Eye (tissue), 1 donor: ENCODE measurements around the gene CASP10.
"Not testable (repeated sequence)": the region's sequence is repeated elsewhere in the genome, so short reads cannot be mapped to it uniquely, and the experiment has no call there.

ENCODE experiments used
- DNase-seq: peaks from one replicate; pipeline ENCODE4 v3.0.0-alpha.2; 2015

Gene CASP10, protein sequence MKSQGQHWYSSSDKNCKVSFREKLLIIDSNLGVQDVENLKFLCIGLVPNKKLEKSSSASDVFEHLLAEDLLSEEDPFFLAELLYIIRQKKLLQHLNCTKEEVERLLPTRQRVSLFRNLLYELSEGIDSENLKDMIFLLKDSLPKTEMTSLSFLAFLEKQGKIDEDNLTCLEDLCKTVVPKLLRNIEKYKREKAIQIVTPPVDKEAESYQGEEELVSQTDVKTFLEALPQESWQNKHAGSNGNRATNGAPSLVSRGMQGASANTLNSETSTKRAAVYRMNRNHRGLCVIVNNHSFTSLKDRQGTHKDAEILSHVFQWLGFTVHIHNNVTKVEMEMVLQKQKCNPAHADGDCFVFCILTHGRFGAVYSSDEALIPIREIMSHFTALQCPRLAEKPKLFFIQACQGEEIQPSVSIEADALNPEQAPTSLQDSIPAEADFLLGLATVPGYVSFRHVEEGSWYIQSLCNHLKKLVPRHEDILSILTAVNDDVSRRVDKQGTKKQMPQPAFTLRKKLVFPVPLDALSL

DNA sequence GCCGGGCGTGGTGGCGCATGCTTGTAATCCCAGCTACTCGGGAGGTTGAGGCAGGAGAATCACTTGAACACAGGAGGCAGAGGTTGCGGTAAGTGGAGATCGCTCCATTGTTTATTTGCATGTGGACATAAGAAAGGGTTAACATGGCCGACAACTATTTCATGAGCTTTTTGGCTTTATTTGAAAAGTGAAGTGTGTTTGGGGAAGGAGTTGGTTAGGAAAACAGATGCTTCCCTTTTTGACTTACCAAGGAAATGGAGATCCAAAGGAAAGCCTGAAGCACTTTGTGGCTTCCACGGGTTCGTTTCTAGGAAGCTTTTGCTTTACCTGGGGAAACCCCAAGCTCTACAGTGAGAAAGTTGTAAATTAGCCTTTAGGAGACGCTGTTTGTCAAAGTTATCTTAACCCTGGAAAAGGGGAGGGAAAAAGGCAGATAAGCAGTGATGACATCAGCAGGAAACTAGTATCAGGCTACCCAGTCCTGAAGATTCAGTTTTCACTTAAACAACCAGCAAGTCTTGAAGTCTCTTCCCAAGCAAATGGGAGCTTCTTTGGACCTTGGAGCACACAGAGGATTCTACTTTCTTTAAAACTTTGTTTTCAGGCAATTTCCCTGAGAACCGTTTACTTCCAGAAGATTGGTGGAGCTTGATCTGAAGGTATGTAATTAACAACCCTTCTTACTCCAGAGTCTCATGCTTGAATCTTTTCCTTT, at the start of gene CASP10:
CASP10 (plus strand) TSS at position 492 of the 715 bp plus-strand sequence. CDS start 2,637 bp downstream, outside the sequence.
- DNase-seq, result no peak

DNA sequence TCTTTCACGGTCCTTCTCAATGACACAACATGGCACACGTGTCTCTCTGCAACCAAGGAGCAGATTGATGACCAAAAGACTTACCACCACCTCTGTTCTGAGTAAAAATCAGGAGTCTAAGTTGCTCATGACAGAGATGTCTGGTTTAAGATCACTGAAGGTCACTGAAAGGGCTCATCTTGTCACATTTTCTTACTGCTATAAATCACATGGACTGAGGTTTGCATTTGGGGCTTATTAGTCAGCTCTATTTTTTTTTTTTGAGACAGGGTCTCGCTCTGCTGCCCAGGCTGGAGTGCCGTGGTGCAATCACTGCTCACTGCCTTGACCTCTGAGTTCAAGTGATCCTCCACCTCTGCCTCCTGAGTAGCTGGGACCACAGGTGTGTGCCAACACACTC, 47.6 kb upstream of the CASP10 start:
- DNase-seq, result no peak

DNA sequence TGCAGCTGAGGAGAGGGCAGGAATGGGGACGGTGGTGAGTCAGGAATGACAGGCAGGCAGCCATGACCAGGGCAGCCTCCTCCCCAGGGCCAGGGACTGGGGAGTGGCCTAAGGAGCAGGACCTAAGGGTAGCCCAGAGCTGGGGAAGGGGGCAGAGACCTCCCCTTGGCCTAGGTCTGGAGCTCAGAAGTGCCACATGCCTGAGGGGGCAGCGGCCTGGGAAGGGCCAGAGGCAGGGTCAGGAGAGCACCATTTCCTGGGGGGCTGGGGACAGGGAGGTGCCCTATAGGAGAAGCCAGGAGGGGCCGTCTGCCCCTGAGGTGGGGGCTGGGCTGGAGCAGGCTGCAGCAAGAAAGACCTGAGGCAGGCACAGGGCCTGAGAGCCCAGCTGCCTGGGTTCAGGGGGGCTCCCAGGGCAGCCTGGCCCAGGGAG, 46.0 kb upstream of the CASP10 start:
- no peak for DNase-seq

DNA sequence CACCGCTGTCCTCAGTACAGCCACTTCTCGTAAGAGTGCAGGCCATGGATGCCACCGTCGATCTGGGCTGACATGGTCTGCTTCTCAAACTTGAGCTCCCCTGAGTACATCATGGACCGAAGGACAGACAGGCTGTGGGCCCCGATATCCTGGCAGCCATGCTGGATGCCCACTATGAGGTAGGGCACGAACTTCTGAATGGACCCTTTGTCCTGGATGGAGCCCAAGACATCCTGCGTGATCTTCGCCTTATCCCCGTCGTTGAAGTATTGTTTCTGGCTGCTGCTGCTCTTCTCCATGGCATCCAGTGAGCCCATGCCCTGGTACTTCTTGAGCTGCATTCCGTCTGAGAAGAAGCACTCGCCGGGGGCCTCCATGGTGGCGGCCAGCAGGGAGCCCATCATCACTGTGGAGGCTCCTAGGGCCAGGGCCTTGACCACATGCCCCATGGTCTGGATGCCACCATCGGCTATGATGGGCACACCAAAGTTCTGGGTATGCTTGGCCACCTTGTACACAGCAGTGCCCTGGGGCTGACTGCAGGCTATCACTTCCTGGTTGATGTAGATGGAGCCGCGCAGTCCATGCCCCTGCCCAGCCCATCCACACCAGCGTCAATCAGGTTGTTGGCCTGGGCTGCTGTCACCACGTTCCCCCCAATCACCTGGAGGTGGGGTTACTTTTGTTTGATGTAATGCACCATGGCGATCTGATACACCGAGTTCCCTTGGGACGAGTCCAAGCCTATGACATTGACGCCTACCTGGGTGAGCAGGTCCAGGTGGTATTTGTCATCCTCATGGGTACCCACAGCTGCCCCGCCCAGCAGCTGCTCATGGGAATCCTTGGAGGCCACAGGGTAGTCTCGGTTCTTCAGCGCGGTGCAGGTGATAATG, 45.2 kb upstream of the CASP10 start:
- no peak for DNase-seq

DNA sequence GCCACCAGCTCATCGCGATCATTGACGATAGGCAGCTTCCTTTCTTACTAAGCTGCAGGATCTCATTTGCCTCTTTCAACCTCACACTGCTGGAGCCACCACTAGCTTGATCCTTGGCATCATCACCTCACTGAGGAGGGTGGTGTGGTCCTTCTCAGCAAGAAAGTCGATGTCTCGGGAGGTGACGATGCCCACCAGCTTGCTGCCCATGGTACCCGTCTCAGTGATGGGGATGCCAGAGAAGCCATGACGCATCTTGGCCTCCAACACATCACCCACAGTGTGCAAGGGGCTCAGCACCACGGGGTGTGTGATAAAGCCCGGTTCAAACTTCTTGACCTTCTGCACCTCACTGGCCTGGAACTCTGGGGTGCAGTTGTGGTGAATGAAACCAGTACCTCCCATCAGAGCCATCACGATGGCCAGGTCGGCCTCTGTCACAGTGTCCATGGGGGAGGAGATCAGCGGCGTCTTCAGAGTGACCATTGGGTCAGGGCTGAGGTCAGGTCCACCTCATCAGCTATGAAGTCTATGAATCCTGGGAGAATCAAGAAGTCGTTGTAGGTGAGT, 44.5 kb upstream of the CASP10 start:
- no peak for DNase-seq

DNA sequence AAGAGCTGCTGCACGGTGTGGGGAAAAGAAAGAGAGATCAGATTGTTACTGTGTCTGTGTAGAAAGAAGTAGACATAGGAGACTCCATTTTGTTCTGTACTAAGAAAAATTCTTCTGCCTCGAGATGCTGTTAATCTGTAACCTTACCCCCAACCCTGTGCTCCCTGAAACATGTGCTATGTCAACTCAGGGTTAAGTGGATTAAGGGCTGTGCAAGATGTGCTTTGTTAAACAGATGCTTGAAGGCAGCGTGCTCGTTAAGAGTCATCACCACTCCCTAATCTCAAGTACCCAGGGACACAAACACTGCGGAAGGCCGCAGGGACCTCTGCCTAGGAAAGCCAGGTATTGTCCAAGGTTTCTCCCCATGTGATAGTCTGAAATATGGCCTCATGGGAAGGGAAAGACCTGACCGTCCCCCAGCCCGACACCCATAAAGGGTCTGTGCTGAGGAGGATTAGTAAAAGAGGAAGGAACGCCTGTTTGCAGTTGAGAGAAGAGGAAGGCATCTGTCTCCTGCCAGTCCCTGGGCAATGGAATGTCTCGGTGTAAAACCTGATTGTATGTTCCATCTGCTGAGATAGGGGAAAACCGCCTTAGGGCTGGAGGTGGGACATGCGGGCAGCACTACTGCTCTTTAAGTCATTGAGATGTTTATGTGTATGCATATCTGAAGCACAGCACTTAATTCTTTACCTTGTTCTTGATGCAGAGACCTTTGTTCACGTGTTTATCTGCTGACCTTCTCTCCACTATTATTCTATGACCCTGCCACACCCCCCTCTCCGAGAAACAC, 43.8 kb upstream of the CASP10 start:
- DNase-seq, result not testable (repeated sequence)

DNA sequence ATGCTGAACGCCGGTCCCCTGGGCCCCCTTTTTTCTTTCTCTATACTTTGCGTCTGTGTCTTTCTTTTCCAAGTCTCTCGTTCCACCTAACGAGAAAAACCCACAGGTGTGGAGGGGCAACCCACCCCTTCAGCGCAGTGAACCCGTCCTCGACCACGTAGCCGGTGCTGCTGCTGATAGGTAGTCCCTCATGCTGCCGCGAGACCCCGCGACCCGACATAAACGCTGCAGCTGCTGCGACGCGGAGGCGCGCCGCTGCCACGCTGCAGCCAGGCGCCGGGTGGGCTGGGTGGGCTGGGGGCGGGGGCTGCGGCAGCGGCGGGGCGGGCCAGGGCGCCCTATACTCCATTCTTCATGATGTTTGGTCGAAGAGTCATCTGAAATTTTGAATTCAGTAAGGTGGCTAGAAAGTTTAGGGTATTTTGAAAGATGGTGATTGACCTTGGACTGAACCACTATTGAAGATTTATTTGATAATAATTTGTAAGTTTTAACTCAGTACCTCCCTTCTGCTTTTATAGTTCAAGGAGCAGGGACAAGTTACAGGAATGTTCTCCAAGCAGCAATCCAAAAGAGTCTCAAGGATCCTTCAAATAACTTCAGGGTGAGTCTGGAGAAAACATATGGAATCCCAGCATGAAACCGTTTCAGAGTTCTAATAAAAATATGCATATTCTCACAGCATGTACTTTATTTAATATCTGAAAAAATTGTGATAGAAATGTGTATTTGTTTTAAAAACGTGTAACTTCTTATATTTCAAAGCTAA, 42.9 kb upstream of the CASP10 start:
- DNase-seq, result peak; percentile 60

DNA sequence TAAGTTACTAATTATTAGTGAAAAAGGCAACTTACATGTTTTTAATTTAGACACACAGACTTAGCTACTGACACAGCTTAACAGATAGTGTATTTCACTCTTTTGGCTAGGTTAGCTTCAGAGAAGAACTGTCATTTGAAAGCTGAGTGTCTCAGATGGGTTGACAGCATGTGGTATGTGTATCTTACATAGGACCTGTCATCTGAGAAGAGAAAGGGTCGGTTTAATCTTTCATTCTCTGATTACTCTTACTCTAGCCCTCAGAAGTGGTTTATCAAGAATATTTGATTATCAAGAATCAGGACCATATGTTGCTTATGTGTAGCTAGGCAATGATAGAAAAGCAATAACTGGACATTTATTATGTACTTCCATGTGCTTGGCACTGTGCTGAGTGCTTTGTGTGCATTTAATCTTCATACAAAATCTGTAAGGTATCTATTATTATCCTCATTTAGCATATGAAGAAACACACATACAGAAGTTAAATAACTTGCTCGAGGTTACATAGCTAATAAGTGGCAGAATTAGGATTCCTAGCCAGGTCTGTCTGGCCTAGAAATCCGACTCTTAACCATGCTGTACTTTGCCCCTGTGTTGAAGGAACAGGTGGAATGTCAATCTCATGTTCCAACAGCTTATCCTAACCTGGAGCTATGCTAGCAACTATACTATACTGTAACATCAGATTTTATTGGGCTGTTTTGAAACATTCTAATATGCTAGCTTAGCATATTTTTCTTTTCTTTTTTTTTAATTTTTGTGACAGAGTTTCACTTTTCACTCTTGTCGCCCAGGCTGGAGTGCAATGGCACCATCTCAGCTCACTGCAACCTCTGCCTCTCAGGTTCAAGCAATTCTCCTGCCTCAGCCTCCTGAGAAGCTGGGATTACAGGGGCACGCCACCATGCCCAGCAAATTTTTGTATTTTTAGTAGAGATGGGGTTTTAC, 38.6 kb upstream of the CASP10 start:
- DNase-seq, result no peak

DNA sequence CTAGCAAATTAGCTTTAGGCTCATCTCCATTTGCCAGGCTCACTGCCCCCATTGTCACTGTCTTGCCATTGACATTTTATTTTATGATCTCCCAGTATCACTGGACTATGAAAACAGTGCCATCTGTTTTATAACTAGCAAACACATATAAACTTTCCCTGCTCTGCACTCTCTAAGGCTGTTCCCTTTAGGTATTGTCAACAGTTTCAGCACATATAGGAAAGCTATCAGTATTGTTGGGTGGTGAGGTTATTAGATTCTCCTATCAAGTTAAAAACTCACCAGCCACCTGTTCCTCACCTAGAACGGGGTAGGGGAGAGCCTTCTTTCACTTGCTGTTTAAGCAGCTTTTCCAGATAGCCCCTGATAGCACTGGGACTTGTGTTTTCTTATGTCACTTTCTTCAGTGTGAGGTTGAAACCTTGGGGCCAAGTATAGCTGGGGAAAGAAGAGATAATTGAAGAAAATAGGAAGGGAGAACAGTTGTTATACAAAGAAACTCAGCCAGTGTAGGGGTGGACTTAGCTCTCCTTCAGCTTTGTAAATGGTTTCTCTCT, 34.4 kb upstream of the CASP10 start:
- DNase-seq, result no peak

DNA sequence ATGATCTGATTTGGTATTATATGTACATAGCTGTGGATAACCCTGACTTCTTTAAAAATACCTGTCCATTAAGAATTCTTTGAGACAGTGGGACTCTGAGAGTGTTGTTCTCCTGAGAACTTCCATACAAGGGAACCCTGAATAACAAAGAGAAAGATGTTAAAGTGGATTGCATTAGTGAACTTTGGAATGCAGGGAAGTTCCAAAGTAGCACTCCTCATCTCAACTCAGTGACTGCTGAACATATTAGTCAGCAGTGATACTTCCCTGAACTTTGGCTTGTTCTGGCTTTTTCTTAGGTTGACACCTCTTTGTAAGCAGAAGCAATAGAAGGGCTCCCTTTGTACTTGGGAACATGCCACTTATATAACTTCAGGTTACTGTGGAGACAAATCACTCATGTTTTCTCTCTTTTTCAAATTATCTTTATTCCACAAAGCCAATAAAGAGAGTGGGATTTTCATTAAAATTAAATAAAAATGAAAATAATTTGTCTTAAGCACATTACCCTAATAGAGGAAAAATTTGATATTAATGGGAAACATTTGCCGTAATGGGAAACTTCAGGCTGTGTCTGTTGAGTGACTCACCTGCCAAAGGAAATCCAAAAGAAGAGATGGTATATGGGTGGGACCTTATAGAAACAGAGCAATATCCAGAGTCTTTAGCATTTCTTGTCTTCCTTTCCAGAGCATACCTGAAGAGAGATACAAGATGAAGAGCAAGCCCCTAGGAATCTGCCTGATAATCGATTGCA, 33.7 kb upstream of the CASP10 start:
- DNase-seq, result no peak

DNA sequence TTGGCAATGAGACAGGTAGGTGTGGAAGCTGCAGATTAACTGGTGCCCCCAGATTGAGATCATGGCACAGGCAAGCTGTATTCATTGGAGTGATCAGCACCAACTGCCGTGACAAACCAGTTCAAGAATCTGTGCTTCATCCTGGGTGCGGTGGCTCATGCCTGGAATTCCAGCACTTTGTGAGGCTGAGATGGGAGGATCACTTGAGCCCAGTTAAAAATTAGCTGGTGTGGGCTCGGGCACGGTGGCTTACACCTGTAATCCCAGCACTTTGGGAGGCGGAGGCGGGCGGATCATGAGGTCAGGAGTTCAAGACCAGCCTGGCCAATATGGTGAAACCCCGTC, 33.1 kb upstream of the CASP10 start:
- DNase-seq, result not testable (repeated sequence)

DNA sequence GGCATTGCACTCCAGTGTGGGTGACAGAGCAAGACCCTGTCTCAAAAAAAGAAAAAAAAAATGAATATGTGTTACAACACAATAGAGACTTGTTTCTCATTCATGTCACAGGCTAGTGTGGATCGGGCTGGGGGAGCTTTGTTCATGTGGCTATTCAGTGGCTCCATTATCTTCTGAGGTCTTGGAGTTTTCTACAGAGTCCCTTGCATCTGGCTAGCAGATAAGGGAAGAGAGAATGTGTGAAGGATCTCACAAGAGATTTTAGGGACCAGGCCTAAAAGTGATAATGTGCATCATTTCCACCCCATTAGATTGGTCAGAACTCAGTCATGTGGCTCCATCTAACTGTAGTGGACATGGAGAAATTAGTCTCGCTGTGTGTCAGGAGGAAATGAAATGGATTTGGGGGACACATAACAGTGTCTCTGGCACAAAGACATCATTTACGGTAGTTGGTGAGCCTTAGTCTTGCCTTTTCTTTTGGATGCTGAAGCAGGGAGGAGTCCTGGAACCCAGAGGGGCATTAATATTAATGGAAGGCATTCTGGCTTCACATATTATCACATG, 32.4 kb upstream of the CASP10 start:
- DNase-seq, result no peak

DNA sequence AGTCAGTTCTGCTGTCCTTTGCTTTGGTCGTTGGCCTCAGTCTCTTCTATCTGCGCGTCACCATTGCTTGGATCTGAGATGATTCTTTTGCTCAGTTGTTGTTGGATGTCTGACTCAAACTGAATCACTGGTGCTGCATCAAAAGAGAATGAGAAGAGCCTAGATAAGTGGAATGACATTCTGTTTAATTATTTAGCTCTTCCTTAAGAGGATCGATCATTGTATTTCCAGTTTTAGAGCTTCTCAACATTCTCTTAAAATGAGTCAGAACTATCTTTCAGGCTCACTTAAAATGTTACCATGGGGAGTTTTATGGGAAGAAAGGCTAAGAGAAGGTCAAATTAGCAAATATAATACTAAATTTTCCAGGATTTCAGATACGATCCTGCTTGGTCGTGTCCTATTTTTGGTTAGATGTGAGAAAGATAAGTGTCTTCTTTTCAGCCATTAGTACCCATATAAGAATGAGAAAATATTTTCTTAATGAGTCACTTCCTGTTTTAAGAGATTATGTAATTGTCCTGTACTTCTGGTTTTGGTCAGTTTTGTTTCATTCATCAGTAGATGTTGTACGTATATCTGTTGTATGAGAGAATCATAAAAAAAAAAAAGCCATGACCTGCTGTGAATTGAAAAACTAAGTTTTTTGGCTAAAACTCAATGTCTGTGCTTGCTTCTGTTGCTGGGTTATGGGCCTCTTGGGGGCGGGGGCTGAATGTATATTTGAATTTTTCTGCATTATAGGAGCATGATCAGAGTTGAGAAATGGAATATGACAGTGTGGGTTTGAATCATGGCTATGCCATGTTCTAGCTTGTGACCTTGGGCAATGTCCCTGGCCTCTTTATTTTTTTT, 31.6 kb upstream of the CASP10 start:
- peak; percentile 50 for DNase-seq

DNA sequence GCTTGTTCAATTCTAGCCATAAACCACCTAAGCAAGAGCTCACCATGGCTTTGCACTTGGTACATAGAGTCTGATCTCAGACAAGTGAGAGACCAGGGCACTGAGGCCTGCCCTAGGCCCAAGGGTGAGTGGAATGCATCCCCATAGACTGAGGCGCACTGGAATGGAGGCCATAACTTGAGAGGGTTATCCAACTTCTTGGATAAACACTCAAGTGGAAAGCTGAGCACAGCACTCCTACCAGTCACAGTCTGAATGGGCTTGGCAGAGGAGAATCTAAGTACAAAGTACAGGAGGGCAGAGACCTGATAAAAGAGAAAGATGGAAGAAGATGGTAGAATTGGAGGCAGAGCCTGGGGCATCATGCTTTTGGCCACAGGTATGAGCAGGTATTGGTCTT, 30.4 kb upstream of the CASP10 start:
- no peak for DNase-seq

DNA sequence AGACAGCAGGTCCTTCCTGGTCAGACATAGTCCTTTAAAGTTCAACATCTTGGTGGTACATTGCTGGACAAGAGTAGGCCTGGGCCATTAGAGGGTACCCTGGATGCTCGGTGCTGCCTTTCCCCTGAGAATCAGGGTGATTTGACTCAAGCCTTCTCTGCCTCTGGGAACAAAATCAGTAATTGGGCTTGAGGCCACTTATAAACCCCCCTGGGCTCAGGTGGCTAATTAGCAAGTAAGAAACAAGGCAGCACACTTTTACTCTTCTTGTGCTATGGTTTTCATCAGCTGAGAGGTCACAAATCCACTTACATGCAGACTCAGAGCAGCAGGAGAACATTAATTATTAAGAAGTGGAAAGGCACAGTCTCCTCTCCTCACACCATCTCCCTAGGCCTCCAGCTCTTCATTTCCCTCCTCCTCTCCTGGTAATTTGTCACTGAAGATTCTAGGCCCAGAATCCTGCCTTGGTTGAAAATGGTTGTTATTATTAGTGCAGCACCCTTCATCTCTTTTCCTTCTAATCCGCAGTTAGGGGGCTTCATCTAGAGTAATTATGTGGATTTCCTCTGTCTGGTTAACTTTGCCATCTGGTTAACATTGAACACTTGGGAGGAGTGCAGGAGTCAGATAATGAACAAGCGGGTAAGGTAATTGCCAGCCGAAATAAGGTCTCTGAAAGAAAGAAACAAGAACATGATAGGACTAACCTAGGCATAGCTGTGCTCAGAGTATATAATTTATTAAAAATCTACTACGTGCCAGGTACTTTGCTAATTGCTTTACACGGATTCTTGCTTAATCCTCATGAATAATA, 29.7 kb upstream of the CASP10 start:
- peak; percentile 73 for DNase-seq

DNA sequence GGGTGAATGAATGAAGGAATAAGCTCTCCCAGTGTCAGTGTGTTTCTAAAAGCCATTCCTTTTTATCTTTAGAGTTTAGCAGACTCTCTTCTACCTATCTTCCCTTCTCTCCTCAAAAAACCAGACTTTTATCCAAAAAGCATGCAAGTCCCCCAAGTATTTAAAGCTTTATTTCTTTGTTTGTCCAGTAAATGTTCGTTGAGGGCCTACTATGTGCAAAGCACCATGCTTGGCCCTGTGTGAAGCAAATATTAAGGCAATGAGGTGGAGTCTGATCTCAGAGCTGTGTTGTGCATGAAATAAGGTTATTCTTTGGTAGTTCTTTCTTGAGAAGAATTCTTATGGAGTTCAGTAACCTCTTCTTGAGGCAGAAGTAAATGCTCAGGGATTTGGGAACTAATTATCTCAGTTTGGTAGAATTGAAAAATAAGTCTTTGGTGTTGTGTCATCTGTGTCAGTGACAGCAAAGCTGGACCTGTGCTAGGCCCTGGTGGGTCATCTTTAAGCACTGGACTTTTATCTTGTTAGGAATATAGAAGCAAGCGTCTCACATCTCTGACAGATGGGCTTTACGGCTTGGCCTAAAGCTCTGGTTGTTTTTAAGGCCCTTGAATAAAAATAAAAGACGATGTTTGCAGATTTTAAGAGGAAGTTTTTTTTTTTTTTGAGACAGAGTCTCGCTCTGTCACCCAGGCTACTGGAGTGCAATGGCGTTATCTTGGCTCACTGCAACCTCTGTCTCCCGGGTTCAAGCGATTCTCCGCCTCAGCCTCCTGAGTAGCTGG, 28.1 kb upstream of the CASP10 start:
- no peak for DNase-seq
